Measurements from ENCODE around the gene ANKFN1. TPM values are rescaled to one million over a fixed set of nuclear protein-coding genes. Genes with fewer than 3 reads are reported as not detected.

The ANKFN1 gene
- total and polyA plus RNA-seq, 10 of the 15 experiments (the other 5 are each of a cell fraction or from before 2014, with no cell fraction given): 0.19 TPM; not detected in 9

DNA sequence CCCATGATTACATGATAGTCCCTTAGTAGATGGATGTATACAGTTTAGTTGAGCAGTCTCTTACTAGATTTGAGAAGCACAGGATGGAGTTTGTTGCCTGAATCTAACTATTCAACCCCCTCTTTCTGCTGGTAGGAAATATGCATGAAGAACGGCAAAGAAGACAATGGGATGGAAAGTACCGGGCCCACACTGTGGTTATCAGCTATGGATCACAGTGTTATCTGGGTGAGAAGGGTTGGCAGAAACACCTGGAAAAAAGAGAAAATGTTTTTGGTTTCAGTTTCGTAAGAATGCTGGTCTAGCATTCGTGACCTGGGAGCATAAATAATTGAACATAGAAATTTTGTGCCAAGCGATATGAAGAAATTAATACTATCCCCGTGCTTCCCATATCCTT, 53.1 kb downstream of the ANKFN1 start (continued):
- TF ChIP-seq CHD2 (IDR thresholded peaks at IDR 0.05; ENCODE audit: borderline replicate concordance, low read depth, low read length) (no peak), BHLHE40 (IDR thresholded peaks at IDR 0.05; ENCODE audit: borderline replicate concordance in 1 of 2, low read depth in 2 of 2, low read length in 1 of 2) (no peak), CREM (IDR thresholded peaks at IDR 0.05; ENCODE audit: low read depth) (no peak), SP1 (IDR thresholded peaks at IDR 0.05; ENCODE audit: low read depth, low read length) (no peak), TCF3 (IDR thresholded peaks at IDR 0.05; ENCODE audit: borderline replicate concordance, insufficient read depth, low read depth, low read length) (no peak), NR2F1 (conservative IDR thresholded peaks at IDR 0.05) (no peak), JUNB (IDR thresholded peaks at IDR 0.05) (no peak), KAT2A (conservative IDR thresholded peaks at IDR 0.05; ENCODE audit: control insufficient read depth, low read depth, low read length) (no peak), IRF4 (IDR thresholded peaks at IDR 0.05; ENCODE audit: low read depth, low read length) (no peak), STAT1 (conservative IDR thresholded peaks at IDR 0.05) (no peak), ZZZ3 (IDR thresholded peaks at IDR 0.05; ENCODE audit: control insufficient read depth, insufficient read length, low read depth) (no peak), MEF2A (IDR thresholded peaks at IDR 0.05; ENCODE audit: insufficient read depth, low read depth, low read length) (no peak), ZNF274 (IDR thresholded peaks at IDR 0.05; ENCODE audit: insufficient read depth, insufficient read length) (no peak)
- TF ChIP-seq, protein P1, sequence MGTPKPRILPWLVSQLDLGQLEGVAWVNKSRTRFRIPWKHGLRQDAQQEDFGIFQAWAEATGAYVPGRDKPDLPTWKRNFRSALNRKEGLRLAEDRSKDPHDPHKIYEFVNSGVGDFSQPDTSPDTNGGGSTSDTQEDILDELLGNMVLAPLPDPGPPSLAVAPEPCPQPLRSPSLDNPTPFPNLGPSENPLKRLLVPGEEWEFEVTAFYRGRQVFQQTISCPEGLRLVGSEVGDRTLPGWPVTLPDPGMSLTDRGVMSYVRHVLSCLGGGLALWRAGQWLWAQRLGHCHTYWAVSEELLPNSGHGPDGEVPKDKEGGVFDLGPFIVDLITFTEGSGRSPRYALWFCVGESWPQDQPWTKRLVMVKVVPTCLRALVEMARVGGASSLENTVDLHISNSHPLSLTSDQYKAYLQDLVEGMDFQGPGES (IDR thresholded peaks at IDR 0.05): no peak

DNA sequence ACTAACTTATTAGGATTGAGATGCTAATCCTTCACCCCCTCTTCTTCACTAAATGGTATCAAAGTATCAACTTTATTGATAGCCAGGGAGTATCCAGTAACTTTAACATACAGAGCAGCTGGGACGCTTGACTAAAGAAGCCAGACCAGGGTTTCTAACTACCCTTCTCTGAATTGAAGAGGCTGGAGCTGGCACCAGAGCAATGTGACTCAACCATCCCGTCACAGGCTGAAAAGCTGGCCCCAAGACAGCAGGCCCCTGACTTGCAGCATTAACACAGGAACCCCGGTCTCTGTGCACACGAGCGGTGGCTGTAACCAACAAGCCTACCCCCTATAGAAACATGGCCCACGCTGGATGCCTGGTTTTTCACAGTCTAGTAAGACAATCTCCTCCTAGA, 59.8 kb downstream of the ANKFN1 start:
- 53% methylated on average over 6 of the region's 6 CpGs for WGBS (ENCODE audit: insufficient coverage, insufficient replicate concordance, low lambda C conversion rate, missing lambda C conversion rate)
- TF ChIP-seq, protein P2, sequence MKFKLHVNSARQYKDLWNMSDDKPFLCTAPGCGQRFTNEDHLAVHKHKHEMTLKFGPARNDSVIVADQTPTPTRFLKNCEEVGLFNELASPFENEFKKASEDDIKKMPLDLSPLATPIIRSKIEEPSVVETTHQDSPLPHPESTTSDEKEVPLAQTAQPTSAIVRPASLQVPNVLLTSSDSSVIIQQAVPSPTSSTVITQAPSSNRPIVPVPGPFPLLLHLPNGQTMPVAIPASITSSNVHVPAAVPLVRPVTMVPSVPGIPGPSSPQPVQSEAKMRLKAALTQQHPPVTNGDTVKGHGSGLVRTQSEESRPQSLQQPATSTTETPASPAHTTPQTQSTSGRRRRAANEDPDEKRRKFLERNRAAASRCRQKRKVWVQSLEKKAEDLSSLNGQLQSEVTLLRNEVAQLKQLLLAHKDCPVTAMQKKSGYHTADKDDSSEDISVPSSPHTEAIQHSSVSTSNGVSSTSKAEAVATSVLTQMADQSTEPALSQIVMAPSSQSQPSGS (IDR thresholded peaks at IDR 0.05; ENCODE audit: low read length): no peak
- TF ChIP-seq, protein P3, sequence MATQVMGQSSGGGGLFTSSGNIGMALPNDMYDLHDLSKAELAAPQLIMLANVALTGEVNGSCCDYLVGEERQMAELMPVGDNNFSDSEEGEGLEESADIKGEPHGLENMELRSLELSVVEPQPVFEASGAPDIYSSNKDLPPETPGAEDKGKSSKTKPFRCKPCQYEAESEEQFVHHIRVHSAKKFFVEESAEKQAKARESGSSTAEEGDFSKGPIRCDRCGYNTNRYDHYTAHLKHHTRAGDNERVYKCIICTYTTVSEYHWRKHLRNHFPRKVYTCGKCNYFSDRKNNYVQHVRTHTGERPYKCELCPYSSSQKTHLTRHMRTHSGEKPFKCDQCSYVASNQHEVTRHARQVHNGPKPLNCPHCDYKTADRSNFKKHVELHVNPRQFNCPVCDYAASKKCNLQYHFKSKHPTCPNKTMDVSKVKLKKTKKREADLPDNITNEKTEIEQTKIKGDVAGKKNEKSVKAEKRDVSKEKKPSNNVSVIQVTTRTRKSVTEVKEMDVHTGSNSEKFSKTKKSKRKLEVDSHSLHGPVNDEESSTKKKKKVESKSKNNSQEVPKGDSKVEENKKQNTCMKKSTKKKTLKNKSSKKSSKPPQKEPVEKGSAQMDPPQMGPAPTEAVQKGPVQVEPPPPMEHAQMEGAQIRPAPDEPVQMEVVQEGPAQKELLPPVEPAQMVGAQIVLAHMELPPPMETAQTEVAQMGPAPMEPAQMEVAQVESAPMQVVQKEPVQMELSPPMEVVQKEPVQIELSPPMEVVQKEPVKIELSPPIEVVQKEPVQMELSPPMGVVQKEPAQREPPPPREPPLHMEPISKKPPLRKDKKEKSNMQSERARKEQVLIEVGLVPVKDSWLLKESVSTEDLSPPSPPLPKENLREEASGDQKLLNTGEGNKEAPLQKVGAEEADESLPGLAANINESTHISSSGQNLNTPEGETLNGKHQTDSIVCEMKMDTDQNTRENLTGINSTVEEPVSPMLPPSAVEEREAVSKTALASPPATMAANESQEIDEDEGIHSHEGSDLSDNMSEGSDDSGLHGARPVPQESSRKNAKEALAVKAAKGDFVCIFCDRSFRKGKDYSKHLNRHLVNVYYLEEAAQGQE (IDR thresholded peaks at IDR 0.05; ENCODE audit: low read depth, low read length): no peak
- TF ChIP-seq MTA2 (IDR thresholded peaks at IDR 0.05; ENCODE audit: low read depth): no peak
- TF ChIP-seq CEBPB (IDR thresholded peaks at IDR 0.05; ENCODE audit: borderline replicate concordance in 1 of 2, low read depth in 2 of 2, low read length in 2 of 2): no peak
- TF ChIP-seq ZNF274 (IDR thresholded peaks at IDR 0.05; ENCODE audit: insufficient read depth, insufficient read length): no peak
- no peak for TF ChIP-seq SREBF2 (IDR thresholded peaks at IDR 0.05; ENCODE audit: low read length)

More for the DNA sequence above, 59.8 kb downstream of the ANKFN1 start:
- Histone ChIP-seq H3K27me3 (replicated peaks in 1 of 2; ENCODE audit: control insufficient read depth in 2 of 2, insufficient read depth in 2 of 2, low read length in 1 of 2) (no peaks in the 10 kb centered on the region), H3K4me3 (no peak overlapping the region), H3K9me3 (replicated peaks; ENCODE audit: control insufficient read depth, insufficient read depth, low read length) (no peaks in the 10 kb centered on the region), H4K20me1 (ENCODE audit: control insufficient read depth, insufficient read depth) (no peaks in the 10 kb centered on the region), H3K36me3 (ENCODE audit: control insufficient read depth in 2 of 2, insufficient read depth in 2 of 2, low read length in 1 of 2) (no peaks in the 10 kb centered on the region), H3K79me2 (ENCODE audit: control insufficient read depth, insufficient read depth, low read length) (no peaks in the 10 kb centered on the region), H2AFZ (ENCODE audit: control insufficient read depth, low read depth, low read length) (no peak overlapping the region), H3K27ac (ENCODE audit: control insufficient read depth, insufficient read depth) (no peak overlapping the region), H3K4me1 (ENCODE audit: control insufficient read depth, insufficient read depth, low read length) (no peaks in the 10 kb centered on the region), H3K9ac (ENCODE audit: control insufficient read depth, insufficient read depth, low read length) (no peak overlapping the region), H3K4me2 (ENCODE audit: control insufficient read depth, insufficient read depth) (no peak overlapping the region)
- ATAC-seq (no peak), FAIRE-seq (no peak), DNase-seq (ENCODE audit: low read depth, low spot score) (no peak)
- no TSS peak for BruUV-seq (replicated peaks)
- in situ Hi-C loops (cut with MboI) (no loop called here), intact Hi-C loops (cut with micrococcal nuclease; ENCODE audit: unreplicated experiment) (no loop called here)
- CTCF ChIA-PET: interaction anchor here (0.6 kb wide), 1 partner anchor 85 kb away, joined by 3 read pairs; no protein-coding TSS in a partner anchor
- RAD21 ChIA-PET (ENCODE audit: unreplicated experiment): no interaction called here
- POLR2A ChIA-PET: no interaction called here
- SMC1A ChIA-PET (ENCODE audit: uncharacterized antibody, unreplicated experiment): no interaction called here
